OCI-LY7 (cell line): ENCODE results near the gene DENND10.

ENCODE experiments used
- CTCF ChIP-seq: fragments of 200-600 bp; sonication (generic); conservative IDR thresholded peaks from 2 replicates; pipeline ENCODE4 v1.5.1; 2014; ENCODE audit warnings: mild to moderate bottlenecking, antibody characterized with exemption, low read length, moderate library complexity, mixed read lengths
- EZH2phosphoT487 ChIP-seq: fragments of 200-600 bp; sonication (generic); IDR thresholded peaks from 2 replicates; pipeline ENCODE4 v1.6.1; 2018; ENCODE audit warnings: low read depth, borderline replicate concordance, mild to moderate bottlenecking, mixed run types, antibody characterized with exemption, low read length, moderate library complexity, mixed read lengths

GRCh38 chr10:119116326-119116951, 12.5 kb downstream of the DENND10 start:
- TF ChIP-seq CTCF (no peak), EZH2phosphoT487 (no peak)
